IMR-90 (cell line): ENCODE data around the gene DLGAP3. TPM values are rescaled to one million over a fixed set of nuclear protein-coding genes. Genes with fewer than 3 reads are reported as not detected.

Source experiments
- ATAC-seq: fragments of 200-7000 bp; cut with Tn5 transposase; 2 replicates; pipeline ENCODE4 v1.9.1; 2020; ENCODE audit warnings: low read depth, mild to moderate bottlenecking, moderate library complexity
- BruUV-seq: library from RNA; stranded (reverse); fragments of 400-500 nt; replicated peaks from 2 replicates; lab custom pipeline; 2021; lab: Mats Ljungman, UMichigan
- CTCF ChIA-PET: fragments of 300-600 bp; formaldehyde crosslinking; extraction: SDS; loops from one replicate; lab custom pipeline; 2021; ENCODE audit warnings: antibody characterized with exemption; lab: Yijun Ruan, JAX
- POLR2A ChIA-PET: fragments of 300-600 bp; sonication (Branson Sonifier 250); formaldehyde crosslinking; loops from one replicate; lab custom pipeline; 2022; ENCODE audit warnings: antibody characterized with exemption; ENCODE audit not compliant: unreplicated experiment; lab: Charles Lee
- DNase-seq: peaks from one replicate; pipeline ENCODE4 v3.0.0; 2013
- H2AFZ ChIP-seq: replicated peaks from 2 replicates; pipeline ENCODE3; 2013; ENCODE audit warnings: low read length, mild to moderate bottlenecking; ENCODE audit not compliant: poor library complexity
- H2AK5ac ChIP-seq: 2 replicates; pipeline ENCODE4 v1.6.1; 2013; ENCODE audit warnings: low read depth, low read length, inconsistent platforms
- H2AK9ac ChIP-seq: replicated peaks from 2 replicates; pipeline ENCODE3; 2013; ENCODE audit warnings: mild to moderate bottlenecking, low read depth, low read length, moderate library complexity; ENCODE audit not compliant: poor library complexity
- H2BK120ac ChIP-seq: 2 replicates; pipeline ENCODE4 v1.6.1; 2013; ENCODE audit warnings: low read depth, low read length, inconsistent platforms
- H2BK15ac ChIP-seq: 3 replicates; pipeline ENCODE4 v1.6.1; 2013; ENCODE audit warnings: low read depth, low read length, inconsistent platforms
- H2BK20ac ChIP-seq: 2 replicates; pipeline ENCODE4 v1.6.1; 2013; ENCODE audit warnings: low read depth, mild to moderate bottlenecking, inconsistent platforms, low read length, moderate library complexity
- H2BK5ac ChIP-seq: 2 replicates; pipeline ENCODE4 v1.6.1; 2013; ENCODE audit warnings: mild to moderate bottlenecking, low read depth, low read length, inconsistent platforms; ENCODE audit not compliant: poor library complexity, severe bottlenecking
- H3K14ac ChIP-seq: replicated peaks from 2 replicates; pipeline ENCODE4 v1.6.1; 2013; ENCODE audit warnings: low read depth, low read length, inconsistent platforms
- H3K18ac ChIP-seq: 2 replicates; pipeline ENCODE4 v1.6.1; 2013; ENCODE audit warnings: low read depth, low read length, control low read depth
- H3K23ac ChIP-seq: 2 replicates; pipeline ENCODE4 v1.6.1; 2013; ENCODE audit warnings: low read depth, low read length, inconsistent platforms
- H3K27ac ChIP-seq: 2 replicates; pipeline ENCODE4 v1.5.1; 2013; ENCODE audit warnings: mild to moderate bottlenecking, control low read depth, low read length; ENCODE audit not compliant: insufficient read depth
- H3K27me3 ChIP-seq: 2 replicates; pipeline ENCODE4 v1.6.1; 2013; ENCODE audit warnings: low read length; ENCODE audit not compliant: control insufficient read depth, insufficient read depth
- H3K36me3 ChIP-seq: 2 replicates; pipeline ENCODE4 v1.6.1; 2013; ENCODE audit warnings: low read length, mixed read lengths; ENCODE audit not compliant: control insufficient read depth, insufficient read depth
- H3K4ac ChIP-seq: 2 replicates; pipeline ENCODE4 v1.6.1; 2013; ENCODE audit warnings: low read depth, low read length, inconsistent platforms
- H3K4me1 ChIP-seq: 2 replicates; pipeline ENCODE4 v1.6.1; 2013; ENCODE audit warnings: low read length, mixed read lengths; ENCODE audit not compliant: control insufficient read depth, insufficient read depth
- H3K4me2 ChIP-seq: 2 replicates; pipeline ENCODE4 v1.6.1; 2013; ENCODE audit warnings: low read depth, mild to moderate bottlenecking, control low read depth, low read length, moderate library complexity
- H3K4me3 ChIP-seq: 2 replicates; pipeline ENCODE4 v1.5.1; 2013; ENCODE audit warnings: low read depth, mild to moderate bottlenecking, control low read depth, low read length, moderate library complexity; ENCODE audit not compliant: insufficient read depth
- H3K56ac ChIP-seq: 2 replicates; pipeline ENCODE4 v1.6.1; 2013; ENCODE audit warnings: low read length, inconsistent platforms; ENCODE audit not compliant: insufficient read depth; ENCODE audit errors: extremely low read depth
- H3K79me1 ChIP-seq, 2 experiments: 2 replicates each; pipeline ENCODE4 v1.6.1; 2013; ENCODE audit warnings: low read length in 2 of 2, inconsistent platforms in 1 of 2, low read depth in 1 of 2
- H3K9ac ChIP-seq: 2 replicates; pipeline ENCODE4 v1.6.1; 2013; ENCODE audit warnings: low read depth, low read length, control low read depth
- H3K9me1 ChIP-seq: 2 replicates; pipeline ENCODE4 v1.6.1; 2013; ENCODE audit warnings: low read length, inconsistent platforms; ENCODE audit not compliant: insufficient read depth
- H3K9me3 ChIP-seq: 2 replicates; pipeline ENCODE4 v1.6.1; 2013; ENCODE audit warnings: low read length; ENCODE audit not compliant: control insufficient read depth, insufficient read depth
- H4K20me1 ChIP-seq: 2 replicates; pipeline ENCODE4 v1.6.1; 2013; ENCODE audit warnings: low read length, inconsistent platforms; ENCODE audit not compliant: insufficient read depth
- H4K5ac ChIP-seq: 2 replicates; pipeline ENCODE4 v1.6.1; 2013; ENCODE audit warnings: mild to moderate bottlenecking, low read depth, low read length, control low read depth
- H4K8ac ChIP-seq, 2 experiments: 2 replicates each; pipeline ENCODE4 v1.6.1; 2013; ENCODE audit warnings: low read depth in 2 of 2, low read length in 2 of 2, control low read depth in 1 of 2, inconsistent platforms in 1 of 2
- H4K91ac ChIP-seq: 2 replicates; pipeline ENCODE4 v1.6.1; 2013; ENCODE audit warnings: low read depth, low read length, inconsistent platforms; ENCODE audit not compliant: insufficient read depth
- CEBPB ChIP-seq: IDR thresholded peaks from 2 replicates; pipeline ENCODE4 v1.6.1; 2012; ENCODE audit warnings: low read depth, low read length, improper control_type of control experiment
- CHD1 ChIP-seq: IDR thresholded peaks from 2 replicates; pipeline ENCODE4 v1.6.1; 2012; ENCODE audit warnings: low read depth, low read length, improper control_type of control experiment
- WGBS, 2 experiments: methylation state at CpG; one replicate each; pipeline versions ENCODE4 v1.1.5 to v1.1.7; 2013; ENCODE audit warnings: missing lambda C conversion rate in 2 of 2; ENCODE audit not compliant: insufficient read length in 1 of 2; ENCODE audit errors: extremely low coverage in 2 of 2; 5-methylcytosine and 5-hydroxymethylcytosine counted together
- dilution Hi-C: fragments of 300-500 bp; cut with HindIII; formaldehyde crosslinking; loops from one replicate; pipeline ENCODE4 v1.14.3; 2018; ENCODE audit warnings: low sequenced_read_pairs; ENCODE audit not compliant: unreplicated experiment
- in situ Hi-C: fragments of 300-500 bp; cut with MboI; formaldehyde crosslinking; loops from 3 replicates; pipeline ENCODE4 v1.14.3; 2019; ENCODE audit warnings: low sequenced_read_pairs, inconsistent platforms, mixed read lengths
- intact Hi-C: fragments of 100-400 bp; cut with micrococcal nuclease; formaldehyde crosslinking; loops from 2 replicates; pipeline ENCODE4 v1.10.0; 2022
- polyA plus RNA-seq, 3 experiments: library from polyadenylated mRNA; depleted of rRNA; stranded (reverse); fragments of >200 nt; gene quantifications; 2 replicates each; pipeline ENCODE4 v1.2.3, GENCODE V29; 2012; ENCODE audit warnings: low replicate concordance in 1 of 3
- total RNA-seq: library from RNA; depleted of rRNA; stranded (reverse); fragments of >200 nt; gene quantifications from 2 replicates; pipeline ENCODE4 v1.2.3, GENCODE V29; 2012

Gene DLGAP3
- total and polyA plus RNA-seq, 2 of the 4 experiments (the other 2 are of a cell fraction) = 0.02 TPM; not detected in 1

DNA sequence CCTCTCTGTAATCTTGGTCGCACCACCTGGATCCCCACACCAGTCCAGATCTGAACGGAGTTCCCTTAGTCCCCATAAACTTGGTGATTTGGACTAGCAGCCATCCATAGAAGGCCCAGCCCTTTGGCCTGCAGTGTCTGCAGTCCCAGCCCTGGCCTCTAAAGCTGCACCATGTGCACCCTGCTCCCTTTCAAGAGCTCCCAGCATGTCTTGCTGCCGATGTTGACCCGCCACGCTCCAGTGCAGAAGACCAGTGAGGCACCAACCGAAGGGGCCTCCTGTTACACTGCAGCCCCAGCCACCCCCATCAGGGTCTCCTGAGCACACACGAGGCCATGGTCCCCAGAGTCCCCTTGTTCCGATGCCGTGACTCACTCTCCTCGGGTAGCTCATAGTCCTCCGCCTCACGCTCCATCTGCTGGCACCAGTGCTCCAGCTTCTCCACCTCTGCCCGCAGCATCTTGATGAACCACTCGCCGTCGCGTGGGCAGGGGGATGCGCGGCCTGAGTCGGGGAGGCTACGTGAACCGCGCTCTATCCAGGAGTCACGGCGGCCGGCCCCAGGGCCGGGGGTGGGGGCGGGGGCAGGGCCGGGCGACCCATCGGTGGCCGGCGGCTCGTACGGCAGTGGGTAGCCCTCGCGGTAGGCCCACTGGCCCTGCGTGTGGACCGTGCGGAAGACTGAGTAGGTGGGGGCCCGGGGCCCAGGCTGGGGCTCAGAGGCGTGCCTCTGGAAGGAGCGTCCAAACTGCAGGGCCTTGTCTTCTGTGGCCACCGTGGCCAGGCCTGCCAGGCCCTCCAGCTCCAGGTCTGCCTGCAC is 61.0 kb downstream of the DLGAP3 start (continued):
- TF ChIP-seq CEBPB = no peak

DNA sequence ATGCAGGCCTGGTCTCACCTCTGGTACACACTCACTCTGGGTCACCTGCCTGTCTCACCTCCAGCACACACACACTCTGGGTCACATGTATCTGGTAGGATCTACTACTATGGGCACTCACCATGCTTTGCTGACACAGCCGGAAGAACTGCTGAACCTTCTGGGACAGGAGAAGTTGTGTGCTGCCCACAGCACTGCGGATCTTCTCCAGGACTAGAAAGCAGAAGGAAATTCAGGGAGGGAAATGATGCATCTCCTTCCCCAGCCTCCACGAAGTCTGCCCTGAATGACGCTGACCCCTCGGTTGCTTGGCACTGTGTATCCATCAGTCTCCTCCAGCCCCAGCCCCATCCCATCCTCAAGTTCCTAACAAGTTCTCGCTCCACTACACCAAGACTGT is 62.0 kb downstream of the DLGAP3 start:
- Histone ChIP-seq H3K4me1 (no peaks in the 10 kb centered on the region), H2AFZ (no peak overlapping the region), H3K56ac (no peak overlapping the region), H3K27me3 (peaks cover 37% of the 10 kb centered on the region), H2AK5ac (no peak overlapping the region), H4K20me1 (no peaks in the 10 kb centered on the region), H3K23ac (no peak overlapping the region), H2AK9ac (peak overlapping the region; percentile 32), H3K27ac (no peak overlapping the region), H3K18ac (no peak overlapping the region), H3K9me3 (no peaks in the 10 kb centered on the region), H3K14ac (no peak overlapping the region), H2BK5ac (no peak overlapping the region), H4K91ac (no peak overlapping the region), H4K5ac (no peak overlapping the region), H3K9ac (no peak overlapping the region), H2BK15ac (no peak overlapping the region), H3K9me1 (no peaks in the 10 kb centered on the region), H3K36me3 (no peaks in the 10 kb centered on the region), H3K4me3 (no peak overlapping the region), H2BK120ac (no peak overlapping the region), H3K4ac (no peak overlapping the region), H4K8ac (no peak overlapping the region), H3K79me1 (no peaks in the 10 kb centered on the region), H2BK20ac (no peak overlapping the region), H3K4me2 (no peak overlapping the region)
- ATAC-seq = no peak
- in situ Hi-C loops (no loop called here), dilution Hi-C loops (no loop called here), intact Hi-C loops (no loop called here)
- 88% methylated on average over 4 of the region's 6 CpGs; no CpG with 5 or more reads in 1 of the 2 experiments for WGBS, 2 experiments
- ChIA-PET CTCF (interaction anchor here (0.6 to 2.0 kb wide), 2 partner anchors 11 to 81 kb away, joined by 3 to 6 read pairs; no protein-coding TSS in a partner anchor), POLR2A (no interaction called here)
- TF ChIP-seq CHD1 = no peak
- DNase-seq = no peak
- no TSS peak for BruUV-seq
